ENCODE measurements around the gene ALDOC. TPM values are rescaled to one million over a fixed set of nuclear protein-coding genes. Genes with fewer than 3 reads are reported as not detected.

Gene ALDOC
- total RNA-seq, 1 donor from 2014 or later: 18.3 TPM

GRCh38 chr17:28533091-28533807 lies 43.4 kb downstream of the ALDOC start:
- DNase-seq (ENCODE audit: low spot score): no peak
- TF ChIP-seq CTCF (IDR thresholded peaks at IDR 0.05; ENCODE audit: unreplicated experiment): no peak
- Mint-ChIP-seq H3K4me1 (ENCODE audit: unreplicated experiment) (no peaks in the 10 kb centered on the region), H3K27me3 (ENCODE audit: unreplicated experiment) (peaks cover 15% of the 10 kb centered on the region), H3K27ac (ENCODE audit: unreplicated experiment) (no peak overlapping the region), H3K4me3 (ENCODE audit: unreplicated experiment) (no peak overlapping the region), H3K9me3 (ENCODE audit: unreplicated experiment) (no peaks in the 10 kb centered on the region), H3K36me3 (ENCODE audit: low read depth, unreplicated experiment) (no peaks in the 10 kb centered on the region)

GRCh38 chr17:28532050-28532960 lies 44.4 kb downstream of the ALDOC start:
- Mint-ChIP-seq H3K27ac (ENCODE audit: unreplicated experiment) (no peak overlapping the region), H3K4me3 (ENCODE audit: unreplicated experiment) (no peak overlapping the region), H3K4me1 (ENCODE audit: unreplicated experiment) (no peaks in the 10 kb centered on the region), H3K9me3 (ENCODE audit: unreplicated experiment) (no peaks in the 10 kb centered on the region), H3K36me3 (ENCODE audit: low read depth, unreplicated experiment) (no peaks in the 10 kb centered on the region), H3K27me3 (ENCODE audit: unreplicated experiment) (peaks cover 13% of the 10 kb centered on the region)
- DNase-seq (ENCODE audit: low spot score): no peak
- TF ChIP-seq CTCF (IDR thresholded peaks at IDR 0.05; ENCODE audit: unreplicated experiment): no peak

GRCh38 chr17:28530926-28531325 lies 45.8 kb downstream of the ALDOC start:
- peaks cover 16% of the 10 kb centered on the region for H3K27me3 Mint-ChIP-seq (ENCODE audit: unreplicated experiment)
- H3K36me3 Mint-ChIP-seq (ENCODE audit: low read depth, unreplicated experiment): no peaks in the 10 kb centered on the region
- no peak for DNase-seq (ENCODE audit: low spot score)
- no peak overlapping the region for H3K27ac Mint-ChIP-seq (ENCODE audit: unreplicated experiment)
- H3K4me1 Mint-ChIP-seq (ENCODE audit: unreplicated experiment): no peaks in the 10 kb centered on the region
- no peak overlapping the region for H3K4me3 Mint-ChIP-seq (ENCODE audit: unreplicated experiment)
- H3K9me3 Mint-ChIP-seq (ENCODE audit: unreplicated experiment): no peaks in the 10 kb centered on the region
- TF ChIP-seq CTCF (IDR thresholded peaks at IDR 0.05; ENCODE audit: unreplicated experiment): no peak

GRCh38 chr17:28530250-28530649 lies 46.4 kb downstream of the ALDOC start:
- Mint-ChIP-seq H3K27ac (ENCODE audit: unreplicated experiment) (no peak overlapping the region), H3K27me3 (ENCODE audit: unreplicated experiment) (peaks cover 17% of the 10 kb centered on the region), H3K4me3 (ENCODE audit: unreplicated experiment) (no peak overlapping the region), H3K4me1 (ENCODE audit: unreplicated experiment) (no peaks in the 10 kb centered on the region), H3K9me3 (ENCODE audit: unreplicated experiment) (no peaks in the 10 kb centered on the region), H3K36me3 (ENCODE audit: low read depth, unreplicated experiment) (no peaks in the 10 kb centered on the region)
- no peak for TF ChIP-seq CTCF (IDR thresholded peaks at IDR 0.05; ENCODE audit: unreplicated experiment)
- DNase-seq (ENCODE audit: low spot score): no peak

- Mint-ChIP-seq H3K36me3 (ENCODE audit: low read depth, unreplicated experiment) (no peaks in the 10 kb centered on the region), H3K27me3 (ENCODE audit: unreplicated experiment) (peaks cover 14% of the 10 kb centered on the region), H3K4me3 (ENCODE audit: unreplicated experiment) (no peak overlapping the region), H3K4me1 (ENCODE audit: unreplicated experiment) (no peaks in the 10 kb centered on the region), H3K27ac (ENCODE audit: unreplicated experiment) (no peak overlapping the region), H3K9me3 (ENCODE audit: unreplicated experiment) (no peaks in the 10 kb centered on the region)
- no peak for TF ChIP-seq CTCF (IDR thresholded peaks at IDR 0.05; ENCODE audit: unreplicated experiment)
- no peak for DNase-seq (ENCODE audit: low spot score)
Measured at GRCh38 chr17:28529013-28529400, 47.7 kb downstream of the ALDOC start.

All from endothelial cell (in vitro differentiated cells).